Measurements from ENCODE around the gene GCH1. TPM values are rescaled to one million over a fixed set of nuclear protein-coding genes. Genes with fewer than 3 reads are reported as not detected.

The GCH1 gene
- polyA plus RNA-seq, 1 donor from 2014 or later, result 4.9 TPM

DNA sequence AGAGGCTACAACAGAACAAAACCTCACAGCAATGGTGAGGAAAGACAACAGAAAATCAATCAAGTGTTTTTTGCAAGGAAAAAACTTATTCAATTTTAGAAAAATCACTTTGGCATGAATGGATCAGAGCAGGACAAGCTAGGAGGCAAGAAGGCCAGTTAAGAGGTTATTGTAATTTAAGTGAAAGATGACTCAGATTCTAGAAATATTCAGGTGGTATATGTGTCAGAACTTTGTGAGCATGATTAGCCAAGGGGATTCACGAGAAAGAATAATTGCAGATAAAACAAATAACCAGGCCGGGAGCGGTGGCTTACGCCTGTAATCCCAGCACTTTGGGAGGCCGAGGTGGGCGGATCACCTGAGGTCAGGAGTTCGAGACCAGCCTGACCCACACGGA is 12.7 kb downstream of the GCH1 start:
- Histone ChIP-seq H3K4me2 (ENCODE audit: low read length) (no peak overlapping the region), H3K9me3 (ENCODE audit: low read length) (no peaks in the 10 kb centered on the region), H3F3A (ENCODE audit: insufficient read depth, low read length, poor library complexity, severe bottlenecking) (no peaks in the 10 kb centered on the region), H3K9ac (ENCODE audit: low read length) (no peak overlapping the region), H2AFZ (ENCODE audit: low read depth, low read length) (no peak overlapping the region), H3K27me3 (ENCODE audit: insufficient read depth, low read depth, low read length) (no peaks in the 10 kb centered on the region), H3K9me2 (ENCODE audit: insufficient read depth, low read length) (no peaks in the 10 kb centered on the region), H3K36me3 (ENCODE audit: insufficient read depth, low read length) (no peaks in the 10 kb centered on the region), H3K79me2 (replicated peaks; ENCODE audit: insufficient read depth, low read length) (no peaks in the 10 kb centered on the region), H4K20me1 (ENCODE audit: insufficient read depth) (no peaks in the 10 kb centered on the region), H3K27ac (ENCODE audit: low read length) (no peak overlapping the region), H3K4me3 (ENCODE audit: low read length) (no peak overlapping the region)
- TF ChIP-seq EP300 (conservative IDR thresholded peaks at IDR 0.05; ENCODE audit: poor library complexity, severe bottlenecking) (no peak), RAD21 (conservative IDR thresholded peaks at IDR 0.05) (no peak)

DNA sequence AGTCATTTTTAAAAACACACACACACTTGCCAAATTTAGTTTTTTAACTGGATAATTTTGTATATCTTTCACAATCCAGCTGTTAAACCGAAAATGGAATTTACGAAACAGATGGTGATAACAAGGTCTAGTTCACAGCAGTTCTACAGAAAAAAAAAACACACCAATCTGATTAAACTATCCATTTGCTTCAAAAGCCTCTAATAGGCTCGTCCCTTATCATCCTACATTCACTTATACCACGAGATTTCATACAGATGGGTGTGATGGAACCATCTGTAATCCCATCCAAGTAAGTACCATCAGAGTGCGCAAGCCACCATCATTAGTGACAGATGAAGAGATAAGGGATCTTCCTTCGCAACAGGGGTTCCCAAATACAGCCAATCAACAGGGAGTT is 20.1 kb downstream of the GCH1 start:
- Histone ChIP-seq H3K4me3 (ENCODE audit: low read length) (no peak overlapping the region), H3K9me3 (ENCODE audit: low read length) (no peaks in the 10 kb centered on the region), H3K36me3 (ENCODE audit: insufficient read depth, low read length) (no peaks in the 10 kb centered on the region), H3K4me2 (ENCODE audit: low read length) (no peak overlapping the region), H2AFZ (ENCODE audit: low read depth, low read length) (no peak overlapping the region), H3K27me3 (ENCODE audit: insufficient read depth, low read depth, low read length) (no peaks in the 10 kb centered on the region), H4K20me1 (ENCODE audit: insufficient read depth) (no peaks in the 10 kb centered on the region), H3F3A (ENCODE audit: insufficient read depth, low read length, poor library complexity, severe bottlenecking) (no peaks in the 10 kb centered on the region), H3K27ac (ENCODE audit: low read length) (no peak overlapping the region), H3K9me2 (ENCODE audit: insufficient read depth, low read length) (no peaks in the 10 kb centered on the region), H3K9ac (ENCODE audit: low read length) (no peak overlapping the region), H3K79me2 (replicated peaks; ENCODE audit: insufficient read depth, low read length) (no peaks in the 10 kb centered on the region)
- TF ChIP-seq TAF1 (IDR thresholded peaks at IDR 0.05; ENCODE audit: low read depth), result no peak

DNA sequence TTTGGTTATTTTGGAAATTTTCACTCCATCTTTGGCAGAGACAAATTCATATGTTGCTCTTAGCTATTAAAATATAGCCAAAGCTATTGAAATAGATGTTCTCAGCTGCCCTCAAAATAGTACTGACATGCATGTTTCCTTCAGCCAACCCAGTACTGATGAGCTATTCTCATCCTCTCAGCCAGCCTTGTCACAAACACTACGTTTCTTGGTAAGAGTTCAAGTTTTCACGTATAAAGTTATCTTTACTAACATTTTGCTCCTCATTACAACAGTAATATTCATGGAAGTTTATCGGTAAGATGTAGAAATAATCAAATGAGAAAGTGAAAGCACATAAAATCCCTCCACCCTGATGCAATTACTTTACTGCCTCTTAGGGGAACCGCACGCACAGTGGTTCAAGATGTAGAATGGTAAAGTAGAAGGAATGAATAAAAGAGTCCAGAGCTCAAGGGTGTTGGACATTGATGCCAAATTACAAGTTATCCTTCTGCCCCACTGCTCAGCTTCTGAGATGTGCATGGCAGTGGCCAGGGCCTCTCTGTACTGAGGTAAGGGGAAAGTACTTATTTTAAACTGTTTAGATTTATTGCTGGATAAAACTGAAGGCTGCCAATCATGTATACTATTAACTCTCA is 20.7 kb downstream of the GCH1 start:
- H4K20me1 ChIP-seq (ENCODE audit: insufficient read depth), result no peaks in the 10 kb centered on the region
- no peak overlapping the region for H3K27ac ChIP-seq (ENCODE audit: low read length)
- no peaks in the 10 kb centered on the region for H3K79me2 ChIP-seq (replicated peaks; ENCODE audit: insufficient read depth, low read length)
- TF ChIP-seq MXI1 (conservative IDR thresholded peaks at IDR 0.05; ENCODE audit: poor library complexity, severe bottlenecking) (no peak), POLR2AphosphoS5 (IDR thresholded peaks at IDR 0.05) (no peak), EZH2 (IDR thresholded peaks at IDR 0.05; ENCODE audit: borderline replicate concordance, insufficient read depth, low read length, poor library complexity, severe bottlenecking) (no peak), SMC3 (conservative IDR thresholded peaks at IDR 0.05; ENCODE audit: poor library complexity) (no peak), TAF1 (IDR thresholded peaks at IDR 0.05; ENCODE audit: low read depth) (no peak), RAD21 (conservative IDR thresholded peaks at IDR 0.05) (no peak), EP300 (conservative IDR thresholded peaks at IDR 0.05; ENCODE audit: poor library complexity, severe bottlenecking) (no peak)
- TF ChIP-seq, protein P1, sequence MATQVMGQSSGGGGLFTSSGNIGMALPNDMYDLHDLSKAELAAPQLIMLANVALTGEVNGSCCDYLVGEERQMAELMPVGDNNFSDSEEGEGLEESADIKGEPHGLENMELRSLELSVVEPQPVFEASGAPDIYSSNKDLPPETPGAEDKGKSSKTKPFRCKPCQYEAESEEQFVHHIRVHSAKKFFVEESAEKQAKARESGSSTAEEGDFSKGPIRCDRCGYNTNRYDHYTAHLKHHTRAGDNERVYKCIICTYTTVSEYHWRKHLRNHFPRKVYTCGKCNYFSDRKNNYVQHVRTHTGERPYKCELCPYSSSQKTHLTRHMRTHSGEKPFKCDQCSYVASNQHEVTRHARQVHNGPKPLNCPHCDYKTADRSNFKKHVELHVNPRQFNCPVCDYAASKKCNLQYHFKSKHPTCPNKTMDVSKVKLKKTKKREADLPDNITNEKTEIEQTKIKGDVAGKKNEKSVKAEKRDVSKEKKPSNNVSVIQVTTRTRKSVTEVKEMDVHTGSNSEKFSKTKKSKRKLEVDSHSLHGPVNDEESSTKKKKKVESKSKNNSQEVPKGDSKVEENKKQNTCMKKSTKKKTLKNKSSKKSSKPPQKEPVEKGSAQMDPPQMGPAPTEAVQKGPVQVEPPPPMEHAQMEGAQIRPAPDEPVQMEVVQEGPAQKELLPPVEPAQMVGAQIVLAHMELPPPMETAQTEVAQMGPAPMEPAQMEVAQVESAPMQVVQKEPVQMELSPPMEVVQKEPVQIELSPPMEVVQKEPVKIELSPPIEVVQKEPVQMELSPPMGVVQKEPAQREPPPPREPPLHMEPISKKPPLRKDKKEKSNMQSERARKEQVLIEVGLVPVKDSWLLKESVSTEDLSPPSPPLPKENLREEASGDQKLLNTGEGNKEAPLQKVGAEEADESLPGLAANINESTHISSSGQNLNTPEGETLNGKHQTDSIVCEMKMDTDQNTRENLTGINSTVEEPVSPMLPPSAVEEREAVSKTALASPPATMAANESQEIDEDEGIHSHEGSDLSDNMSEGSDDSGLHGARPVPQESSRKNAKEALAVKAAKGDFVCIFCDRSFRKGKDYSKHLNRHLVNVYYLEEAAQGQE (IDR thresholded peaks at IDR 0.05; ENCODE audit: borderline replicate concordance), result no peak
- TF ChIP-seq, protein P2, sequence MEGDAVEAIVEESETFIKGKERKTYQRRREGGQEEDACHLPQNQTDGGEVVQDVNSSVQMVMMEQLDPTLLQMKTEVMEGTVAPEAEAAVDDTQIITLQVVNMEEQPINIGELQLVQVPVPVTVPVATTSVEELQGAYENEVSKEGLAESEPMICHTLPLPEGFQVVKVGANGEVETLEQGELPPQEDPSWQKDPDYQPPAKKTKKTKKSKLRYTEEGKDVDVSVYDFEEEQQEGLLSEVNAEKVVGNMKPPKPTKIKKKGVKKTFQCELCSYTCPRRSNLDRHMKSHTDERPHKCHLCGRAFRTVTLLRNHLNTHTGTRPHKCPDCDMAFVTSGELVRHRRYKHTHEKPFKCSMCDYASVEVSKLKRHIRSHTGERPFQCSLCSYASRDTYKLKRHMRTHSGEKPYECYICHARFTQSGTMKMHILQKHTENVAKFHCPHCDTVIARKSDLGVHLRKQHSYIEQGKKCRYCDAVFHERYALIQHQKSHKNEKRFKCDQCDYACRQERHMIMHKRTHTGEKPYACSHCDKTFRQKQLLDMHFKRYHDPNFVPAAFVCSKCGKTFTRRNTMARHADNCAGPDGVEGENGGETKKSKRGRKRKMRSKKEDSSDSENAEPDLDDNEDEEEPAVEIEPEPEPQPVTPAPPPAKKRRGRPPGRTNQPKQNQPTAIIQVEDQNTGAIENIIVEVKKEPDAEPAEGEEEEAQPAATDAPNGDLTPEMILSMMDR (IDR thresholded peaks at IDR 0.05; ENCODE audit: poor library complexity, severe bottlenecking), result no peak
- H3K27me3 ChIP-seq (ENCODE audit: insufficient read depth, low read depth, low read length), result no peaks in the 10 kb centered on the region
- no peaks in the 10 kb centered on the region for H3F3A ChIP-seq (ENCODE audit: insufficient read depth, low read length, poor library complexity, severe bottlenecking)
- no peaks in the 10 kb centered on the region for H3K9me3 ChIP-seq (ENCODE audit: low read length)
- H3K4me2 ChIP-seq (ENCODE audit: low read length), result no peak overlapping the region
- no peaks in the 10 kb centered on the region for H3K36me3 ChIP-seq (ENCODE audit: insufficient read depth, low read length)
- H2AFZ ChIP-seq (ENCODE audit: low read depth, low read length), result no peak overlapping the region
- H3K4me3 ChIP-seq (ENCODE audit: low read length), result no peak overlapping the region
- H3K9ac ChIP-seq (ENCODE audit: low read length), result no peak overlapping the region
- H3K9me2 ChIP-seq (ENCODE audit: insufficient read depth, low read length), result no peaks in the 10 kb centered on the region

Data from neural cell (in vitro differentiated cells).